ENCODE results near the gene ACOX2. TPM values are rescaled to one million over a fixed set of nuclear protein-coding genes. Genes with fewer than 3 reads are reported as not detected.

ACOX2 gene
- total and polyA plus RNA-seq, 2 donors (not counting 3 experiments of a cell fraction or from before 2014, with no cell fraction given): 1.5 to 10.5 TPM

- Histone ChIP-seq H3K36me3 (ENCODE audit: control insufficient read depth in 2 of 2, extremely low read depth in 1 of 2, insufficient read depth in 2 of 2, low read length in 2 of 2) (no peaks in the 10 kb centered on the region), H3K9me3 (replicated peaks; ENCODE audit: control insufficient read depth, insufficient read depth, low read length) (no peaks in the 10 kb centered on the region), H4K20me1 (replicated peaks; ENCODE audit: control insufficient read depth, extremely low read depth, insufficient read depth, low read length) (no peaks in the 10 kb centered on the region), H3K79me2 (ENCODE audit: control insufficient read depth, insufficient read depth, low read length) (no peaks in the 10 kb centered on the region), H3K4me2 (ENCODE audit: insufficient read depth, low read length) (no peak overlapping the region), H3K4me1 (ENCODE audit: control insufficient read depth, extremely low read depth, insufficient read depth, low read length) (peaks cover 19% of the 10 kb centered on the region), H3K4me3 (replicated peaks in 1 of 3; ENCODE audit: insufficient read depth in 1 of 3, low read depth in 1 of 3, low read length in 3 of 3) (no peak overlapping the region), H3K27me3 (ENCODE audit: control insufficient read depth in 2 of 2, insufficient read depth in 2 of 2, low read length in 2 of 2) (peaks cover 7 to 11% of the 10 kb centered on the region in 2 experiments), H2AFZ (ENCODE audit: low read depth, low read length) (no peak overlapping the region), H3K9ac (replicated peaks; ENCODE audit: extremely low read depth, insufficient read depth, low read length) (no peak overlapping the region), H3K27ac (ENCODE audit: insufficient read depth, low read depth, low read length) (no peak overlapping the region), H3K9me1 (replicated peaks; ENCODE audit: control insufficient read depth, extremely low read depth, insufficient read depth, low read length) (no peaks in the 10 kb centered on the region)
- TF ChIP-seq GATA2 (IDR thresholded peaks at IDR 0.05; ENCODE audit: insufficient read depth, insufficient read length, low read depth, low read length): no peak
- no peak for TF ChIP-seq POLR2A (IDR thresholded peaks at IDR 0.05; ENCODE audit: low read depth, low read length)
- no peak for TF ChIP-seq POLR2AphosphoS5 (IDR thresholded peaks at IDR 0.05; ENCODE audit: insufficient read depth, low read depth, low read length)
- TF ChIP-seq MYC (IDR thresholded peaks at IDR 0.05; ENCODE audit: low read depth, low read length): no peak
- TF ChIP-seq CTCF (IDR thresholded peaks at IDR 0.05; ENCODE audit: extremely low read depth in 1 of 2, insufficient read depth in 1 of 2, low read depth in 1 of 2, low read length in 2 of 2): no peak
- TF ChIP-seq FOS (IDR thresholded peaks at IDR 0.05; ENCODE audit: borderline replicate concordance, insufficient read depth, low read length): no peak
- TF ChIP-seq JUN (IDR thresholded peaks at IDR 0.05; ENCODE audit: borderline replicate concordance, insufficient read depth, insufficient read length, low read depth): no peak
- no peak for TF ChIP-seq MAX (IDR thresholded peaks at IDR 0.05; ENCODE audit: insufficient read depth, insufficient read length)
- no peak for TF ChIP-seq EZH2 (IDR thresholded peaks at IDR 0.05; ENCODE audit: borderline replicate concordance, low read depth, low read length, severe bottlenecking)
- DNase-seq (ENCODE audit: low read depth, low spot score) (no peak), FAIRE-seq (no peak)
- ChIA-PET POLR2A (no interaction called here), CTCF (no interaction called here)
- BruUV-seq (replicated peaks): no TSS peak
- intact Hi-C loops (cut with micrococcal nuclease): no loop called here
- dilution Hi-C loops (cut with MboI; ENCODE audit: extremely low pct_ligation_motif_present, low sequenced_read_pairs): no loop called here
Observed at GRCh38 chr3:58581328-58582091, 44.5 kb upstream of the ACOX2 start.
